Tongue (tissue), 2 donors: ENCODE results near the gene SYNPO2. TPM values are rescaled to one million over a fixed set of nuclear protein-coding genes. Genes with fewer than 3 reads are reported as not detected.
"Not testable (repeated sequence)": the region's sequence is repeated elsewhere in the genome, so short reads cannot be mapped to it uniquely, and the experiment has no call there.

Source experiments
- DNase-seq: peaks from one replicate; pipeline ENCODE4 v3.0.0-alpha.2; 2015
- total RNA-seq: library from RNA; depleted of rRNA; stranded (reverse); fragments of >200 nt; gene quantifications from one replicate; pipeline ENCODE4 v1.2.3, GENCODE V29; 2014

The SYNPO2 gene
- total RNA-seq, 1 donor from 2014 or later: 111 TPM

GRCh38 chr4:118975449-118976192 lies 87.0 kb downstream of the SYNPO2 start:
- DNase-seq: peak; percentile 45

- DNase-seq: not testable (repeated sequence)
Observed at GRCh38 chr4:118976193-118976560, 87.5 kb downstream of the SYNPO2 start.

- DNase-seq: not testable (repeated sequence)
Observed at GRCh38 chr4:118977100-118977499, 88.4 kb downstream of the SYNPO2 start.

- no peak for DNase-seq
Observed at GRCh38 chr4:118979712-118980111, 91.1 kb downstream of the SYNPO2 start.

- no peak for DNase-seq
Observed at GRCh38 chr4:118981171-118981838, 92.7 kb downstream of the SYNPO2 start.

- DNase-seq: peak; percentile 84
Observed at GRCh38 chr4:118981839-118982381, 93.3 kb downstream of the SYNPO2 start.

- no peak for DNase-seq
Observed at GRCh38 chr4:118983293-118983692, 94.6 kb downstream of the SYNPO2 start.

GRCh38 chr4:118983831-118984230 lies 95.2 kb downstream of the SYNPO2 start:
- no peak for DNase-seq

GRCh38 chr4:118985170-118986000 lies 96.7 kb downstream of the SYNPO2 start:
- DNase-seq: no peak

- no peak for DNase-seq
Observed at GRCh38 chr4:118987959-118988634, 99.4 kb downstream of the SYNPO2 start.

- no peak for DNase-seq
Observed at GRCh38 chr4:118988635-118988972, 100.0 kb downstream of the SYNPO2 start.

- no peak for DNase-seq
Observed at GRCh38 chr4:118989098-118990080, 100.7 kb downstream of the SYNPO2 start.

GRCh38 chr4:118991686-118992085 lies 103.0 kb downstream of the SYNPO2 start:
- DNase-seq: no peak

GRCh38 chr4:118992149-118992548 lies 103.5 kb downstream of the SYNPO2 start:
- no peak for DNase-seq

GRCh38 chr4:118993333-118993732 lies 104.7 kb downstream of the SYNPO2 start:
- no peak for DNase-seq

- peak; percentile 65 for DNase-seq
Observed at GRCh38 chr4:118994030-118994429, 105.4 kb downstream of the SYNPO2 start.

- DNase-seq: no peak
Observed at GRCh38 chr4:118995693-118996391, 107.2 kb downstream of the SYNPO2 start.

GRCh38 chr4:118997601-118998000 lies 108.9 kb downstream of the SYNPO2 start:
- no peak for DNase-seq

GRCh38 chr4:118999919-119000318 lies 111.3 kb downstream of the SYNPO2 start:
- no peak for DNase-seq

- DNase-seq: peak; percentile 21
Observed at GRCh38 chr4:119000400-119000799, 111.7 kb downstream of the SYNPO2 start.
